Suprapubic skin (tissue), 4 donors: ENCODE data around the gene RNF220.

Source experiments
- EP300 ChIP-seq: sonication (generic); formaldehyde crosslinking; IDR thresholded peaks from one replicate; pipeline ENCODE4 v1.6.1; 2017; ENCODE audit warnings: antibody characterized with exemption
- POLR2AphosphoS5 ChIP-seq, 3 donors: sonication (generic); formaldehyde crosslinking; IDR thresholded peaks; one replicate each; pipeline ENCODE4 v1.6.1; 2017; ENCODE audit warnings: antibody characterized with exemption in 3 of 3
- TF ChIP-seq, protein P1 (sequence below), 2 donors: fragments of 200-600 bp in 1 of 2; fragments of 450-650 bp in 1 of 2; sonication (generic) in 1 of 2; IDR thresholded peaks; one replicate each; pipeline ENCODE4 v1.5.1; 2016 to 2019; ENCODE audit warnings: antibody characterized with exemption in 2 of 2, mild to moderate bottlenecking in 1 of 2, moderate library complexity in 1 of 2

- TF ChIP-seq EP300 (no peak), POLR2AphosphoS5 (IDR thresholded peaks at IDR 0.05) (no peak)
- TF ChIP-seq, protein P1, sequence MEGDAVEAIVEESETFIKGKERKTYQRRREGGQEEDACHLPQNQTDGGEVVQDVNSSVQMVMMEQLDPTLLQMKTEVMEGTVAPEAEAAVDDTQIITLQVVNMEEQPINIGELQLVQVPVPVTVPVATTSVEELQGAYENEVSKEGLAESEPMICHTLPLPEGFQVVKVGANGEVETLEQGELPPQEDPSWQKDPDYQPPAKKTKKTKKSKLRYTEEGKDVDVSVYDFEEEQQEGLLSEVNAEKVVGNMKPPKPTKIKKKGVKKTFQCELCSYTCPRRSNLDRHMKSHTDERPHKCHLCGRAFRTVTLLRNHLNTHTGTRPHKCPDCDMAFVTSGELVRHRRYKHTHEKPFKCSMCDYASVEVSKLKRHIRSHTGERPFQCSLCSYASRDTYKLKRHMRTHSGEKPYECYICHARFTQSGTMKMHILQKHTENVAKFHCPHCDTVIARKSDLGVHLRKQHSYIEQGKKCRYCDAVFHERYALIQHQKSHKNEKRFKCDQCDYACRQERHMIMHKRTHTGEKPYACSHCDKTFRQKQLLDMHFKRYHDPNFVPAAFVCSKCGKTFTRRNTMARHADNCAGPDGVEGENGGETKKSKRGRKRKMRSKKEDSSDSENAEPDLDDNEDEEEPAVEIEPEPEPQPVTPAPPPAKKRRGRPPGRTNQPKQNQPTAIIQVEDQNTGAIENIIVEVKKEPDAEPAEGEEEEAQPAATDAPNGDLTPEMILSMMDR (IDR thresholded peaks at IDR 0.05): no peak
Observed at GRCh38 chr1:44565833-44566232, 160.8 kb downstream of the RNF220 start.
